Lung (tissue), 12 donors: Measurements from ENCODE around the gene ELF5. TPM values are rescaled to one million over a fixed set of nuclear protein-coding genes. Genes with fewer than 3 reads are reported as not detected.

Source experiments
- ATAC-seq: fragments of 200-7000 bp; cut with Tn5 transposase; one replicate; pipeline ENCODE4 v1.9.1; 2020; ENCODE audit warnings: moderate number of reproducible peaks; ENCODE audit not compliant: insufficient read depth, low FRiP score
- DNase-seq, 3 donors: peaks; one replicate each; pipeline ENCODE4 v3.0.0-alpha.2; 2013 to 2017
- H3K27ac ChIP-seq, 2 donors: one replicate each; pipeline ENCODE4 v1.5.1; 2013; ENCODE audit warnings: mild to moderate bottlenecking in 2 of 2, moderate library complexity in 2 of 2, control low read depth in 1 of 2, inconsistent platforms in 1 of 2, low read depth in 1 of 2, low read length in 1 of 2
- H3K27me3 ChIP-seq, 3 donors: one replicate each; pipeline ENCODE4 v1.5.1; 2013; ENCODE audit warnings: low read length in 2 of 3; ENCODE audit not compliant: control insufficient read depth in 3 of 3, insufficient read depth in 3 of 3
- H3K36me3 ChIP-seq, 4 donors: one replicate each; pipeline ENCODE4 v1.5.1; 2013; ENCODE audit warnings: low read length in 4 of 4, mild to moderate bottlenecking in 1 of 4, moderate library complexity in 1 of 4; ENCODE audit not compliant: control insufficient read depth in 4 of 4, insufficient read depth in 4 of 4
- H3K4me1 ChIP-seq, 5 donors: one replicate each; pipeline ENCODE4 v1.5.1; 2013; ENCODE audit warnings: low read length in 5 of 5, mild to moderate bottlenecking in 2 of 5, moderate library complexity in 1 of 5; ENCODE audit not compliant: control insufficient read depth in 5 of 5, insufficient read depth in 5 of 5
- H3K4me3 ChIP-seq: one replicate; pipeline ENCODE4 v1.5.1; 2013; ENCODE audit warnings: mild to moderate bottlenecking, control low read depth, moderate library complexity
- H3K9ac ChIP-seq, 2 donors: one replicate each; pipeline ENCODE4 v1.5.1; 2013; ENCODE audit warnings: low read length in 2 of 2, control low read depth in 1 of 2; ENCODE audit not compliant: insufficient read depth in 1 of 2
- H3K9me3 ChIP-seq, 4 donors: one replicate each; pipeline ENCODE4 v1.5.1; 2013; ENCODE audit warnings: low read length in 3 of 4, mild to moderate bottlenecking in 1 of 4, moderate library complexity in 1 of 4; ENCODE audit not compliant: control insufficient read depth in 4 of 4, insufficient read depth in 3 of 4
- CTCF ChIP-seq: IDR thresholded peaks from 2 replicates; pipeline ENCODE4 v1.5.1; 2012; ENCODE audit warnings: mild to moderate bottlenecking; ENCODE audit errors: control extremely low read depth, extremely low read depth
- WGBS, 2 donors: extraction: QIAGEN DNeasy Blood & Tissue Kit; methylation state at CpG; one replicate each; pipeline ENCODE4 v1.1.7; 2013; 5-methylcytosine and 5-hydroxymethylcytosine counted together
- polyA plus RNA-seq, 2 donors: library from polyadenylated mRNA; stranded (reverse); fragments of 200-250 nt; gene quantifications; one replicate each; pipeline ENCODE4 v1.2.1, GENCODE V29; 2013
- total RNA-seq, 2 donors: library from RNA; depleted of rRNA in 1 of 2; stranded (reverse); fragments of >200 nt in 1 of 2; gene quantifications; one replicate each; pipeline ENCODE4 v1.2.1, GENCODE V29; 2014 to 2021
- donor health status: control.
- donor health status: control.
- donor health status: Bipolar disorder and iron deficiency.
- donor health status: healthy.
- donor health status: DM: yes; HTN: yes; CAD: no.

ELF5 gene
- total and polyA plus RNA-seq, 4 donors, result 1.4 to 24.6 (median 7.2) TPM

GRCh38 chr11:34490304-34490703 lies 23.3 kb downstream of the ELF5 start:
- ATAC-seq (no peak), DNase-seq (no peak)
- Histone ChIP-seq H3K9me3 (no peaks in the 10 kb centered on the region), H3K4me3 (no peak overlapping the region), H3K9ac (no peak overlapping the region), H3K4me1 (peaks cover 0 to 6% (median 0%) of the 10 kb centered on the region in 5 donors), H3K27me3 (no peaks in the 10 kb centered on the region), H3K36me3 (no peaks in the 10 kb centered on the region), H3K27ac (no peak overlapping the region)
- WGBS, 2 donors, result 91 to 93% methylated on average over 2 of the region's 2 CpGs
- TF ChIP-seq CTCF, result no peak

GRCh38 chr11:34488855-34489557 lies 24.6 kb downstream of the ELF5 start:
- H3K27me3 ChIP-seq, result no peaks in the 10 kb centered on the region
- no peak for ATAC-seq
- no peak overlapping the region for H3K9ac ChIP-seq
- H3K9me3 ChIP-seq, result no peaks in the 10 kb centered on the region
- TF ChIP-seq CTCF, result no peak
- no peak for DNase-seq
- no peaks in the 10 kb centered on the region for H3K4me1 ChIP-seq
- no peak overlapping the region for H3K27ac ChIP-seq
- H3K36me3 ChIP-seq, result no peaks in the 10 kb centered on the region
- H3K4me3 ChIP-seq, result no peak overlapping the region
- WGBS, 2 donors, result 90 to 92% methylated on average over 12 of the region's 12 CpGs

GRCh38 chr11:34487430-34487829 lies 26.2 kb downstream of the ELF5 start:
- no peaks in the 10 kb centered on the region for H3K9me3 ChIP-seq
- 92 to 93% methylated on average over 7 of the region's 7 CpGs for WGBS, 2 donors
- H3K4me1 ChIP-seq, result no peaks in the 10 kb centered on the region
- no peak overlapping the region for H3K4me3 ChIP-seq
- no peak for DNase-seq
- no peaks in the 10 kb centered on the region for H3K36me3 ChIP-seq
- H3K9ac ChIP-seq, result no peak overlapping the region
- H3K27ac ChIP-seq, result no peak overlapping the region
- ATAC-seq, result no peak
- TF ChIP-seq CTCF, result no peak
- H3K27me3 ChIP-seq, result no peaks in the 10 kb centered on the region
